IPS-NIHi11 (cell line): ENCODE data around the gene CDH13.

Source experiments
- DNase-seq: peaks from one replicate; pipeline ENCODE4 v3.0.0; 2012; ENCODE audit warnings: mixed read lengths, low spot score

CDH13 gene

DNA sequence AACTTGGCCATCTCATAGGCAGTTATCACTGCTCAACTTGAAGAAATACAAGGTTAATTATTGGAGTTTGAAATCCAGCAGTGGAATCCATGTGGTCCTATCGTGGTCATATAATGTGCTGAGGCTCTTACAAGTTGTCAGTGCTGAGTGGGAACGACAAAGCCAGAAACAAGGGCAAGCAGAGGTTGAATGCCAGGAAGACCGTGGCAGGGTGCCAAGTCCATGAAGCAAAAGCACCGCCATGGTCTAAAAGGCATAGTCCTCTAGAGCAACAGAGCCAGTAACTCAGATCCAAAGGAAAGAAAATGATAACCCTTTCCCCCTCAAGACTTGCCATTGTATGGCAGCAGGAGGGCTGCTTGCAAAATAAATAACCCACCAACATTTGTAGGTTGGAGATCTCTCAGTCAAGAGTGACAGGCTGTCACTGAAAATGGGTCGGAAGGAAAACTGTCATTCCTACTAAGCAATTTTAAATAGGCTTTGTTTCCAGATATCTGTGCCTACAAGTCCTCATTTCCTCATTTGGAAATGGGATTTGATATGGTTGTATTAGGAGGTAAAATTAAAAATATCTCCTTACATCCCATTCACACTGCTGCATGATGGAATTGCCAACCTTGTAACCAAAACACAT lies 1144.7 kb downstream of the CDH13 start:
- DNase-seq: no peak

DNA sequence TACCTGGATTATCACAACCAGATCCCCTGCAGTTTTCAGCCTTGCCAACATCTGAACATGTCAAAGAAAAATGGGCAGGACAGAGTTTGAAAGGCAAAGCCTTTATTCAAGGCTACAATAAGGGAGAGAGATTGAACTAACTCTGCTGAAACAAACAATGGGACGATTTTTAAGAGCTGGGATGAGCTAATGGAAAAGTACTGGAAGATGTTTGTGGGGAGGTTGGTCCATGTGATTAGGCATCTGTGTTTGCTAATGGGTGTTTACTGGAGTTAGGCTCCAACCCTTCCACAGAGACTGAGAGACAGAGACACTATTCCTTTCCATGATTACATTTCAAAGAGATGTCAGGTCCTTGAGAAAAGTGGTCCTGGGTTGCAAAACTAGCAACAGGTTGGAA lies 1146.0 kb downstream of the CDH13 start:
- no peak for DNase-seq

DNA sequence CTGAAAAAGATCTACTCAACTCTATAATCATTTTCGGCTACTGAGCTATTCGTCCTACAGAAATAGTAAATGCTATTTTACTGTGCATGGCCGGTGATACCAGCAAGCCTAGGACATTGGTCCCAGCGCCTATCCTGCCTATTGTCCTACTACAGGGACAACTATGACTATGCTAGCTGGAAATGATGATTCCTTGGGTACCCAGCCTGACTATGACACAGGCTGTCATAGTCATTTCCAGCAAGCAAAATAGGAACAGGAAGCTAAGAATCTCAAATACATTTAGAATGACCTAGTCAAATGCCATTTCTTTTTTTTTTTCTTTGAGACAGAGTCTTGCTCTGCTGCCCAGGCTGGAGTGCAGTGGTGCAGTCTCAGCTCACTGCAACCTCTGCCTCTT lies 1147.3 kb downstream of the CDH13 start:
- no peak for DNase-seq

DNA sequence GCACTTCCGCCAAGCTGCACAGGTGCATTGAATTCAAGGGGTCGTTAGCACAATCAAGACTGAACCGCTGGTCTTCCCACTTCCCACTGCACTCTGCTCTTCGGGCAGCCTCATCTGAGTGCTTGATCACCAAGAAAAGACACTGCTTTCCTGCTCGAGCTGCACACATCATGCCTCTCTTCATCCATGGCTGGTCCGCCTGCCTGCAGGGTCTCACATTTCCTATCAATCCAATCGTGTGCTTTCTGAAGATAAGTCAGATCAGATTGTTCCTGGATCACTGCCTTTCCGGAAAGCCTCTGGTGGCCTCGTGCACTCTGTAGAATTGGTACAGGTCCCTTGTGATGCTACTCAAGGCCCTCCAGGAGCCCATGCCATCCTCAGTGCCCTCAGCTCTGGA lies 1150.2 kb downstream of the CDH13 start:
- no peak for DNase-seq

DNA sequence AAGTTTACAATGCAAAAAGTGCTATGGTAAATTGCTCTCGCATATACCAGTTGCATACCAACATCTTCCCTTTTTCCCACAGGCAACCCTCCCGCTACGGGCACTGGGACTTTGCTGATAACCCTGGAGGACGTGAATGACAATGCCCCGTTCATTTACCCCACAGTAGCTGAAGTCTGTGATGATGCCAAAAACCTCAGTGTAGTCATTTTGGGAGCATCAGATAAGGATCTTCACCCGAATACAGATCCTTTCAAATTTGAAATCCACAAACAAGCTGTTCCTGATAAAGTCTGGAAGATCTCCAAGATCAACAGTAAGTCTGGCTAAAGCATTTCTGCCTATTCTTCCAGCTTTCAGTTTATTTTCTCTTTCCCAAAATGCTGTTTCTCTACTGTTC lies 1153.1 kb downstream of the CDH13 start:
- no peak for DNase-seq

DNA sequence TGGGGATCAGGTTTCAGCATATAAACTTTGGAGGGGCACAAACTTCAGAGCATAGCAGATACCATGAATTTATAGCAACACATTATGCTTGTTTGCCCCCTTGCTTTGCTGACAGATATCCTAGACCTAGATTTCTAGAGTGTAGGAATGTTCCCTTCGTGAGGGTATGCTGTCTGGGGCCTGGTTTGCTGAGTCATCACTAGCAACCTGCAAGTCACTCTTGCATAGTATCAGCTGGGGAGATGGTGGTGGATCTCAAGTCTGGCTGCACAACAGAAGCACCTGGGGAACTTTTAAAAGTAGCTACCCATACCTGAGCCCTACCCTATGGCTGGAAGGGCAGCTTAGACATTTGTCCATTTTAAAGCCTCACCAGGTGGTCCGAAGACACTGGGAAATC lies 1158.7 kb downstream of the CDH13 start:
- no peak for DNase-seq

DNA sequence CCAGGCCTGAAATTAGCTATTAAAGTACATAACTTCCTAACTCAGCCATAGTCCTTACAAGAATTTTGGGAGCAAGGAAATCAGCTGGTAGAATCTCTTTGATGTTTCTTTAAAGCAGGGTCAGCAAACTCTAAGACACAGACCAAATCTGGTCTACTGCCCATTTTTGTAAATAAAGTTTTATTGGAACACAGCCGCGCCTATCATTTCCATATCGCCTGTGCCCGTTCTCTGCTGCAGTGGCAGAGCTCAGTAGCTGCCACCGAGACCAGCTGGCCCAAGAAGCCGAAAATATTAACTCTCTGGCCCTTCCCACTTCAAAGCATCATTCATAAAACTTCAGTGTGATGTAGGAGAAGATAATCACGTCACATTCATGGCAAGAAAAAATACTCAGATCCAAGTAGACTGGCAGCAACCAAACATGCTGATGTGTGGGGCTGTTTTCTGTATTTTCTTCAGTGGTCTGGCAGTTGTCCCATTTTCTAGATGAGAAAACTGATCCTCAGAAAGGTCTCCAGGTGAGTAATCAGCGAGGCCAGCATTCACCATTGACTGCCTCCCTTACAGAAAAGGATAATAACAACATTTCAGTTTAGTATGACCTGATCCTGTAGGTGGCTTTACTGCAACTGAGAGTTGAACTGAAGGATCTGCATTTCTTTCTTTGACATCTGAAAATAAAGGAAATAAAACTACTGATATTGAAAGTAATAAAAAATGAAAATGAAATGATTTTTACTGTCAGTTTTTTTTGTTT lies 1163.1 kb downstream of the CDH13 start:
- DNase-seq: no peak

DNA sequence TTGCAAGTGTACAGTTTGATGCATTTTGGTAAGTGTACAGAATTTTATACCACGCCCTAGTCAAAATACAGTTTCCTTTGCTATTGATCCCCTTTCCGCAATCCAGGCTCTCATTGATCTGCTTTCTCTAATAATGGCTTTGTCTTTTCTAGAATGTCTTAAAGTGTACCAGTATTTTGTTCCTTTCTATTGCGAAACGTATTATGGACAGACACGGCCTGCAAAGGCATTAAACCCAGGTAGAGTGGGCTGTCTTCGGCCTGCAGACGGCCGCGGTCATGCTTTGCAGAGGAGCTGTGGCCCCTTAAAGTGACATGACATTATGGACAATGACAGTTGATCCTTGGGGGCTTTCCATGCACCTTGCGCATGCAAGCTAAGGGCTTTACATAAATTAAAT lies 1165.1 kb downstream of the CDH13 start:
- no peak for DNase-seq

DNA sequence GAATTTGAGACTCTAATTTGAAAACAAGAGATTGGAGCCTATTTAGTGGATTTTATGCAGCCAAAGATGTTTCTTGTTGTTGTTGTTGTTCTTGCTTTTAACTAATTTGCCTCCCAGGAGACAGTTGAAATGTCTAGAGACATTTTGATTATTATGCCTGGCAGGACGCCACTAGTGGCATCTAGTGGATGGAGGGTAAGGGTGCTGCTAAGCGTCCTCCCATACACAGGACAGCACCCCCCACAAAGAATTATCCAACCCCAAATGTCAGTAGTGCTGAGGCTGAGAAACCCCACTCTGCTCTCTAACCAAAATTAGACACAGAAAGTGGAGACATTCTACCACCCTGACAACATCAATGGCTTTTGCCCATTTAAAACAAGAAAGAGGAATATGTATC lies 1165.6 kb downstream of the CDH13 start:
- no peak for DNase-seq

DNA sequence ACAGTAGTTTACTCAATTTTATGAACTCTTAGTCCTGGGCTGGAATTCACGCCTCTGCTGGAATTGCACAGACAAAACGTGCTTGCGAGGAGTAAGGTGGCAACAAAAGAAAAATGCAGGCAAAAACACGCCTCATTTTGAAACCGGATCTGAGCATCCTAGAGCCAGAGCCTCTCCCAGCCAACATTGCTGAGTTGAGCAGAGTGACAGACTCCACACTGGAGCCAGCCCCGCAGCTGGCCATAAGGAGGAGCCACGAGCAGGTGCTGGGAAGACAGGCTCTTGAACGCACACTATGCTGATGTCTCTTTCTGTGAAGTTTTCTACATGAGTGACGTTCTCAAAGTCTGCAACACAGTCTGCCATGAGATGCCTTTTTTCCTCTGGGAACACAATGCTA lies 1166.4 kb downstream of the CDH13 start:
- DNase-seq: peak; percentile 57

DNA sequence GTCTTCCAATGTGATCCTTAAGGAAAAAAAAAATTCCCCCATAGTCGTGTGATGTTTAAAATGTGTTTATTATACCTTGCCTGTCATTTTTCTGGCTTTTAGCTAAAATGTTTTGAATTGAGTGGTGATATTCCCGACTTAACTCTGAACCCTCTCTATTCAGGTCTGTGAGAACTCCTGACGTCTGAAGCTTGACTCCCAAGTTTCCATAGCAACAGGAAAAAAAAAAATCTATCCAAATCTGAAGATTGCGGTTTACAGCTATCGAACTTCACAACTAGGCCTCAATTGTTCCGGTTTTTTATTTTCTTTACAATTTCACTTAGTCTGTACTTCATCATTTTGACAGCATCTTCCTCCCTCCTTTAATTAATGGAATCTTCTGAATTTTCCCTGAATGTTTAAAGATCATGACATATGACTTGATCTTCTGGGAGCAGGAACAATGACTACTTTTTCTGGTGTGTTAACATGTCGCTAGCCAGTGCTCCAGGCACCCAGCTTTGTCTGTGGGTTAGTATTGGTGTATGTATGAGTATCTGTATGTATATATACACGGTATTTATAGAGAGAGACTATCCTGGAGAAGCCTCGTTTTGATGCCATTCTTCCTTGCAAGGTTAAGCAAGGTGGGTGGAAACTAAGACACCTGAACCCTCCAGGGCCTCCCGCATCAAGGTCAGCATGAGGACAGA lies 1168.2 kb downstream of the CDH13 start:
- no peak for DNase-seq

DNA sequence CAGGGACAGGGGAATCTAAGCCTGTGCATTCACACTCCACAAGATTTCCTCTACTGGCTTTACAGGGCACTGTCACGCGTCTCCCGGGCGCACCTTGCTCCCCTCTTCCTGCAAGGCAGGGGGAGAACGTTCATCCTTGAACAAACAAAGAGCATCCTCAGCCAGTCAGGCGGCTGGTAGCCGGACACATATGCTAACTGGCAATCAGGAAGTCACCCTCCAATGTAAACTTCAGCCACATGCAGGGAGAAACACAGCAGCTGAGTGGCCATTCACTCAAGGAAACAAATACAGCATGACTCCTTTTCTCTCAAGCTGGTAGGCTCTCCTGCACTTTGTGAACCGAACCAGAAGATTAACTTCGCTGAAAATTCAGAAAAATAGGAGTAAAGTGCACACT lies 1170.2 kb downstream of the CDH13 start:
- no peak for DNase-seq

DNA sequence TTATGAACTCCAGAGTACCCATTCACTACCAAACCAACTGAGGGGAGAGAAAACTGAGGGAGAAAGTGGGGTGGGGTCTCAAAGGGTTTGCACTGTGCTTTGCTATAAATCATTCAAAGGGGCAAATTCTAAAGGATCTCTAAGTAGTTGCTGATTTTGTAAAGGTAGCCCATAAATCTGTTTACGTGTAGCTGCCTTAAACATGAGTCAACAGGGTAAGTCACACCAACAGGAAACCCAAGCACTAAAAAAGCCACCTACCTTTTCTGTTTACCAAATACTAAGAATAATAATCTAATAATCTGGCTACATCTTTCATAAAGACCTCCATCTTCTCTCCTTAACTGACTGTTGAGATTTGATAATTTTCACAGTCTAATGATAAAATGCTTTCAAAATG lies 1172.6 kb downstream of the CDH13 start:
- no peak for DNase-seq

DNA sequence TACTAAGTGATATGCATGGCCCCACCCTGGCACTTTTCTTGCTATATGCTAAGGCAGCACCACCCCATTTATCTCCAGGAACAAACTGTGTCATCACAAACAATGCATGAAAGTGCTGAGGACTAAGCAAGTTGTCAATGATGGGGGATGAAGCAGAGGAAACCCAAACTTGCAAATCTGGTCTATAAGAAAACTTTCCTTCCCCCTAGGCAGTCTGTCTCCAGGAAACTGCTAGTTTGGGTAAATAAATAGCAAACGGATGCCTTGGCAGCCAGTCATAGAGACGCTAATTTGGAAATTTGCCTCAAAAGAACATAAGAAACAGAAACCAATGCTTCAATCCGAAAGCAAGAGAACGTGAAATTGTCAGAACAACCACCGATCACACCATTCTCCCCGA lies 1175.4 kb downstream of the CDH13 start:
- DNase-seq: no peak

DNA sequence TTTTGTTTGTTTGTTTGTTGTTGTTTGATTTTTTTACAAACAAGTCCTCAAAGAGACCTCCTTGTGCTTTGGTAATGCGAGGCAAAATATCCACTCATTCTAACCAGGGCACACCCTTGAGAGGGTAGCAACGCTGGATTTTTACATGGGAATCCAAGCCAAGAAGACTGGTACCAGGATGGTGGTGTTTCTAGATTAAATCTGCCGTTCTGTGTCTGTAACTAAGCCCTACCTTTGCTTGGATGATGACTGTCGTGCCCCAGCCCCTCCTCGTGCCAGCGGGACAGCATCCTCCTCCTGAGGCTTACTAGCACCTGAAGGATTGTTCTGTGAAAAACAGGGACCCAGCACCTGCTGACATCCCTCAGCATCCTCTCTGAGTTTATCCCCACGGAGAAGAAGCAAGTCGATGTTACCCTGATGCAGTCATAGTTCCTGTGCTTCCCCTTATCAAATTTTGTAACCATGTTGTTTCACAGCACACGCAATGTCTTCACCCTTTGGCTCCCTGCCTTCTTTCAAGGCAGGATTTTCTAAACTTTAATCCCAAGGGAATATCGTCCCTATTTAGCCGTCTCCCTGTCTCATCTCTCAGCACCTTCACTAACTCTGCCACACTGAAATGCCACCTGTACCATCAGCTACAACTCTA lies 1175.9 kb downstream of the CDH13 start:
- no peak for DNase-seq

DNA sequence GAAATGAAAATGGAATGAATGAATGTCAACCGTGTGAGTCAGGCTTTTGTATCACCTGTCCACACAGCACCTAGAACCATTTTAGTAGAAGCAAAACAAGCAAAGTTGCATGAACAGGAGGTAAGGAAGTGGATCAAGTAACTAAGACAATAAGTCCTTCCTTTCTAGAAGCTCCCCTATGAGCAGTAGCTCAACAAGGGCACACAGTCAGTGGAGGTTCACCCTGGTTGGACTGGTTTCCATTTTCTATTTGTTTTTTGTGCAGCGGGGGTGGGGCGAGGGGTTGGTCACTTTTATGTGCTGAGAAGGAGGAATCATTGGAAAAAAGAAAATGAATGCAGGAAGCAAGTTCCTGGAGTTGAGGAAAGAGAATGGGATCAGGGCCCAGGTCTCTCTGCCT lies 1177.0 kb downstream of the CDH13 start:
- no peak for DNase-seq

DNA sequence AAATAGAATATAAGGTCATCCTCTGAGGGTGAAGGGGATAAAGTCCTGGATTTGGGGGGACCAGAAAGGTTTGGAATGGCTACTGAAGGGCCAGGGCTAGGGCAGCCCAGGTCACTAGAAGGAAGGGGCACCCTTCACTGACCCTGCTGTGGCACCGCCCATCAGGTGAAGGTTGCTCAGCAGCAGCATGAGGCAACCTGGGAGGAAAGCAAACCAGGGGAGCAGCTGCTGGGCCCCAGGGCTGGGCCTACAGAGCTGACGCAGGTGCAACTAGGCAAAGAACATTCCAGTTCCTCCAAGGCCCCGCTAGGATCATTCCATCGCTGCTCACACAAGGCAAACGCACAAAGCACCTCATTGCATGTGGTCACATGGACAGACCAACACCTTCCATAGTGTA lies 1177.6 kb downstream of the CDH13 start:
- no peak for DNase-seq

DNA sequence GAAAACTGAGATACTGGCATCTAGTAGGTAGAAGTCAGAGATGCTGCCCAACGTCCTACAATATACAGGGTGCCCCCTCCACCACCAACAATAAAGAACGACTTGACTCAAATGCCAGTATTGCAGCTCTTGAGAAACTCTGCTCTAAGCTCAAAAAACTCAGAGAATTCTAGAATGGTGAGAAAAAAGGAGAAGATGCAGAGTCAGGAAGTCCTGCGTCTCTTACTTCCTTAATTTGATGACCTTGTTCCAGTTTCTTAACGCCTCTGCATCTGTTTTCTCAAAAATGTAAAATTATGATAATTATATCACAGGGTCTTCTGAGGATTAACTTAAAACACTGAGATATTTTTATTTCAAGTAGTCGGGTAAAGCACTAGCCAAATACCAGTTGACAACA lies 1179.3 kb downstream of the CDH13 start:
- DNase-seq: no peak

DNA sequence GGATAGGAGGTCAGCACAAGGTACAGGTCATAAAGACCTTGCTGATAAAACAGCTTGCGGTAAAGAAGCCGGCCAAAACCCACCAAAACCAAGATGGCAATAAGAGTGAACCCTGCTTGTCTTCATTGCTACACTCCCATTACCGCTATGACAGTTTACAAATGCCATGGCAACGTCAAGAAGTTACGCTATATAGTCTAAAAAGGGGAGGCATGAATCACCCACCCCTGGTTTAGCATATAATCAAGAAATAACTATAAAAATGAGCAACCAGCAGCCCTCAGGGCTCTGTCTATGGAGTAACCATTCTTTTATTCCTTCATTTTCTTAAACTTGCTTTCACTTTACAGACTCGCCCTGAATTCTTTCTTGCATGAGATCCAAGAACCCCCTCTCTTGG lies 1180.0 kb downstream of the CDH13 start:
- no peak for DNase-seq

DNA sequence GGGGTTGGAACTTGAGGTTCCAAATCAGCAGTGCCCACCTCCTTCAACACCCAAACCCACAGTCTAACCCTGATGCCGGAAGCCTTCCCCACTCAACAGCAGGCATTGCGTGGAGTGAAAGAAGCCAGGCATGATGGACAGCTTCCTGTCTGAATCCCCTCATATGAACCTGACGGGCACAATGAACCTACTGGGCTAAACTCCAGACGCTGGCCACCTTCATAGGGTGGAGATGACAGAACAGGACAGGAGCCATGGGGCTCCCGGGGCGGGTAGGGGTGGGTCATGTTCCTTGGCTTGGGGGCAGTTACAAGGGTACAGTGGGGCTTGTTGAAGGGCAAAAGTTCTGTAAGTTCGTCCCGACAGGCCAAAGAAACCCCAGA lies 1180.5 kb downstream of the CDH13 start:
- DNase-seq: no peak

DNA sequence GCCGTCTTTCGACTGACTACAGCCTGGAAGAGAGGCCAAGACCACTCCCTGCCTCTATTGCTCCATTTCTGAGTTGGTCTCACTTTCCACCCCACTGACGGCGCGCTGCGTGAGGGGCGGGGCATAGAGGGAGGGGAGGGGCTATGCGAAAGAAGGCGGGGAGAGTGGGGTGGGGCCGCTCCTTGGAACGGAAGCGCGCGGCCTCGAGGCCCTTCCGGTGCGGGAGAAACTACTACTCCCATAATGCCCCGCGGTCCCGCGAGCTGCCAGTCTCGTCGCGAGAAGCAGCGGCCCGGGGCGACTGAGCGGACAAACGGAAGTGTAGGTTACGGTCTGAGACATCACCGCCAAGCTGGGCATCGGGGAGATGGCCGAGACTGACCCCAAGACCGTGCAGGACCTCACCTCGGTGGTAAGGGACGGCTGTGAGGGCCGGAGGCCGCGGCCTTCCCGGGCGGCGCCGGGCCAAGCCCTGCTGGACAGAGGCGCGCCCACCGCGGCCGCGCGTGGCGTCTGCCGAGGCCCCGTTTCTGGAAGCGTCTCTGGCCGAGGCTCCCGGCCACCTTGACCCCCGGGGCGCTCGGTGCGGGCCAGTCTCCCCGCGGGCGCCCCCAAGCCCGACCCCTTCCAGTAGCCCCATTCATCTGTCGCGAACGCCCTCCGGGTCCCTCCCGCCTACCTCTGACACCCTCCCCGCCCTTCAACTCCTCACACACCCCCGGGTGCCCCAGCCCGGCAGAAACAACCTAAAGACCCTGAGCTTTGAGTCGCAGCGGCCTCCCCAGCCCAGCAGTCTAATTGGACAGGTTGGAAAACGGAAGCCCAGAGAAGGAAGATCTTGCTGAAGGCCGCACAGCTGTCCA lies 1181.2 kb downstream of the CDH13 start, which contains the start of gene HSBP1:
HSBP1 (plus strand) TSS at position 269 of the 863 bp plus-strand sequence; CDS start at position 368, 99 bp downstream.
- peak; percentile 99 for DNase-seq

DNA sequence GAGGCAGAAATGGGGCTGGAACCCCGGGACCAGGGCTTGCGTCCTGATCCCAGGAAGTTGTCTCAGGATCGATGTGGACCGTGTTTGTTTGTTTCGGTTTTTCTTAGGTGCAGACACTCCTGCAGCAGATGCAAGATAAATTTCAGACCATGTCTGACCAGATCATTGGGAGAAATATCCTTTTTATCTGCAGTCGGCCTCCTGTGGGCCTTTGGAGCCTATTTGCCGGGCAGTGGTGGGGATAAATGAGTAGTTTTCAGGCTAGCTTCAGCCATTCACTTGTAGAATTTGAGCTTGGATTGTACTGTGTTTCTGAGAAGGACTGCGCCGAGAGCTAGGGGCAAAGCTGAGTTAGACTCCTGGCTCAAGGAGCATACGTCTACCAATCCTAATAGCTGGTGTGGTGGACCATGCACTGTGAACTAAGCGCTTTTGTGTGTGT lies 1181.8 kb downstream of the CDH13 start:
- no peak for DNase-seq
